K562 (cell line): ENCODE results near the gene ARHGAP15. TPM values are rescaled to one million over a fixed set of nuclear protein-coding genes. Genes with fewer than 3 reads are reported as not detected.

Experiments
- ATAC-seq: fragments of 200-7000 bp; cut with Tn5 transposase; 3 replicates; pipeline ENCODE4 v1.9.1; 2020; ENCODE audit warnings: moderate library complexity
- BruUV-seq: library from RNA; stranded (reverse); fragments of 400-500 nt; replicated peaks from 2 replicates; lab custom pipeline; 2021; lab: Mats Ljungman, UMichigan
- CTCF ChIA-PET: fragments of 300-600 bp; formaldehyde crosslinking; extraction: SDS; loops from one replicate; lab custom pipeline; 2021; ENCODE audit warnings: low intra/inter-chr PET ratio; lab: Yijun Ruan, JAX
- POLR2A ChIA-PET: fragments of 300-600, 350-650 bp; sonication (Branson Sonifier 250); formaldehyde crosslinking; extraction: SDS; loops from one replicate; lab custom pipeline; 2021; ENCODE audit warnings: antibody characterized with exemption, inconsistent platforms; lab: Yijun Ruan, JAX
- DNase-seq, 4 experiments: peaks; one replicate each; pipeline versions ENCODE4 v3.0.0 to v3.0.0-alpha.2; 2011 to 2018; ENCODE audit warnings: low spot score in 3 of 4, mixed read lengths in 3 of 4; ENCODE audit errors: extremely low read depth in 1 of 4
- FAIRE-seq: peaks from 2 replicates; lab custom pipeline; 2011; peaks lifted over from hg19 to GRCh38; lab: Jason Lieb, UNC
- H2AFZ ChIP-seq: 2 replicates; pipeline ENCODE4 v1.6.0; 2011; ENCODE audit warnings: low read depth, low read length, control low read depth, inconsistent platforms
- H3K27ac ChIP-seq: fragments of 200-600 bp; 3 replicates; pipeline ENCODE4 v1.8.0; 2011; ENCODE audit warnings: low read depth, mild to moderate bottlenecking, control low read depth, inconsistent platforms, low read length, moderate library complexity, mixed read lengths; ENCODE audit errors: extremely low read depth
- H3K27me3 ChIP-seq, 2 experiments: fragments of 300-600 bp in 1 of 2; 2 replicates in 1 of 2; 3 replicates in 1 of 2; pipeline versions ENCODE4 v1.6.0 to v1.8.0; 2011; ENCODE audit warnings: inconsistent platforms in 2 of 2, low read length in 2 of 2, mild to moderate bottlenecking in 1 of 2, mixed read lengths in 1 of 2, moderate library complexity in 1 of 2; ENCODE audit not compliant: control insufficient read depth in 2 of 2, insufficient read depth in 2 of 2
- H3K36me3 ChIP-seq: fragments of 300-600 bp; 3 replicates; pipeline ENCODE4 v1.8.0; 2011; ENCODE audit warnings: mild to moderate bottlenecking, low read length, inconsistent platforms; ENCODE audit not compliant: control insufficient read depth, insufficient read depth
- H3K4me1 ChIP-seq, 2 experiments: fragments of 200-600 bp in 1 of 2; replicated peaks in 1 of 2; 2 replicates in 1 of 2; 3 replicates in 1 of 2; pipeline versions ENCODE4 v1.5.1 to v1.8.0; 2011; ENCODE audit warnings: inconsistent platforms in 2 of 2, low read length in 2 of 2, mild to moderate bottlenecking in 1 of 2, mixed read lengths in 1 of 2, moderate library complexity in 1 of 2; ENCODE audit not compliant: control insufficient read depth in 2 of 2, insufficient read depth in 2 of 2
- H3K4me2 ChIP-seq: 2 replicates; pipeline ENCODE4 v1.6.1; 2011; ENCODE audit warnings: low read length, control low read depth, inconsistent platforms, mixed read lengths; ENCODE audit not compliant: insufficient read depth
- H3K4me3 ChIP-seq: fragments of 200-600 bp; sonication (generic), shearing (Covaris generic); 2 replicates; pipeline ENCODE4 v1.5.1; 2016; ENCODE audit warnings: control low read depth, inconsistent platforms
- H3K79me2 ChIP-seq: fragments of 200-600 bp; 3 replicates; pipeline ENCODE4 v1.8.0; 2011; ENCODE audit warnings: low read length, inconsistent platforms; ENCODE audit not compliant: control insufficient read depth, insufficient read depth
- H3K9ac ChIP-seq, 2 experiments: 2 replicates each; pipeline versions ENCODE4 v1.6.0 to v1.6.1; 2011; ENCODE audit warnings: low read depth in 2 of 2, low read length in 2 of 2, control low read depth in 1 of 2, inconsistent platforms in 1 of 2, mild to moderate bottlenecking in 1 of 2, mixed read lengths in 1 of 2; ENCODE audit not compliant: insufficient read depth in 1 of 2
- H3K9me1 ChIP-seq: one replicate; pipeline ENCODE4 v1.6.0; 2011; ENCODE audit warnings: inconsistent platforms, mild to moderate bottlenecking, low read length, moderate library complexity; ENCODE audit not compliant: control insufficient read depth, insufficient read depth
- H3K9me3 ChIP-seq: replicated peaks from 2 replicates; pipeline ENCODE4 v1.5.1; 2011; ENCODE audit warnings: low read depth, low read length, inconsistent platforms; ENCODE audit not compliant: control insufficient read depth, insufficient read depth
- H4K20me1 ChIP-seq: replicated peaks from 2 replicates; pipeline ENCODE4 v1.6.1; 2011; ENCODE audit warnings: low read length, inconsistent platforms, mixed read lengths; ENCODE audit not compliant: control insufficient read depth, insufficient read depth
- CHD2 ChIP-seq: IDR thresholded peaks from 2 replicates; pipeline ENCODE4 v1.6.1; 2011; ENCODE audit warnings: low read depth, low read length
- CREB3 ChIP-seq: fragments of 450-650 bp; conservative IDR thresholded peaks from 2 replicates; pipeline ENCODE4 v1.6.1; 2016; ENCODE audit warnings: missing genetic modification characterization, low read depth, mild to moderate bottlenecking, missing compliant biosample characterization, moderate library complexity
- DIDO1 ChIP-seq: fragments of 450-650 bp; IDR thresholded peaks from 2 replicates; pipeline ENCODE4 v1.6.1; 2016; ENCODE audit warnings: low read depth, missing biosample characterization, missing genetic modification characterization
- ELF4 ChIP-seq: fragments of 450-650 bp; formaldehyde crosslinking; IDR thresholded peaks from 2 replicates; pipeline ENCODE4 v1.4.0; 2022; ENCODE audit warnings: missing genetic modification characterization
- FOXO4 ChIP-seq: fragments of 450-650 bp; formaldehyde crosslinking; IDR thresholded peaks from 2 replicates; pipeline ENCODE4 v1.4.0; 2020; ENCODE audit warnings: mild to moderate bottlenecking, moderate library complexity
- FOXP1 ChIP-seq: sonication (generic); formaldehyde crosslinking; IDR thresholded peaks from 2 replicates; pipeline ENCODE4 v1.8.0; 2022; ENCODE audit warnings: mild to moderate bottlenecking, missing genetic modification reagents
- GABPB2 ChIP-seq: fragments of 250-450 bp; sonication (Bioruptor Pico); conservative IDR thresholded peaks from 2 replicates; pipeline ENCODE4 v1.5.1; 2021; ENCODE audit warnings: mild to moderate bottlenecking
- GATAD2A ChIP-seq: fragments of 450-650 bp; IDR thresholded peaks from 2 replicates; pipeline ENCODE4 v1.6.1; 2017
- HDGF ChIP-seq: fragments of 450-650 bp; IDR thresholded peaks from 2 replicates; pipeline ENCODE4 v1.6.1; 2016
- IFI16 ChIP-seq: fragments of 250-450 bp; sonication (Bioruptor Pico); IDR thresholded peaks from 2 replicates; pipeline ENCODE4 v2.1.2; 2022; ENCODE audit warnings: mild to moderate bottlenecking, inconsistent platforms
- IRF2 ChIP-seq: sonication (generic); formaldehyde crosslinking; IDR thresholded peaks from 2 replicates; pipeline ENCODE4 v1.8.1; 2022; ENCODE audit warnings: mild to moderate bottlenecking, missing genetic modification reagents
- PPARD ChIP-seq: fragments of 250-450 bp; sonication (Bioruptor Pico); IDR thresholded peaks from 2 replicates; pipeline ENCODE4 v1.8.0; 2022; ENCODE audit warnings: inconsistent platforms, mild to moderate bottlenecking, moderate library complexity
- SP2 ChIP-seq: IDR thresholded peaks from 2 replicates; pipeline ENCODE4 v1.6.1; 2011; ENCODE audit warnings: mild to moderate bottlenecking, low read depth, low read length, moderate library complexity; ENCODE audit not compliant: poor library complexity, severe bottlenecking; ENCODE audit errors: extremely low read depth
- ZBTB7A ChIP-seq: IDR thresholded peaks from 2 replicates; pipeline ENCODE4 v1.6.1; 2011; ENCODE audit warnings: low read depth, mild to moderate bottlenecking, low read length, moderate library complexity, borderline replicate concordance; ENCODE audit not compliant: control insufficient read depth
- ZC3H11A ChIP-seq: IDR thresholded peaks from 2 replicates; pipeline ENCODE4 v1.6.1; 2012; ENCODE audit warnings: low read depth, low read length, improper control_type of control experiment
- ZNF592 ChIP-seq: fragments of 450-650 bp; IDR thresholded peaks from 2 replicates; pipeline ENCODE4 v1.6.1; 2017; ENCODE audit warnings: antibody characterized with exemption, mild to moderate bottlenecking
- in situ Hi-C: fragments of 300-500 bp; cut with MboI; formaldehyde crosslinking; loops from 4 replicates; pipeline ENCODE4 v1.15.0; 2018; ENCODE audit warnings: inconsistent platforms, mixed read lengths
- intact Hi-C: fragments of 100-400 bp; cut with micrococcal nuclease; formaldehyde crosslinking; loops from 2 replicates; pipeline ENCODE4 v1.14.2; 2022
- polyA plus RNA-seq, 8 experiments: library from polyadenylated mRNA; depleted of rRNA in 4 of 8; stranded (reverse) in 5 of 8; unstranded in 3 of 8; fragments of >200 nt; fragmentation: Nextera tagmentation in 2 of 8; fragmentation: Illumina TruSeq in 1 of 8; extraction: Ambion mirVana in 2 of 8; extraction: Trizol in 1 of 8; gene quantifications; 2 replicates each; pipeline versions ENCODE4 v1.2.1 to v1.2.3, GENCODE V29; 2011 to 2014; ENCODE audit warnings: inconsistent platforms in 1 of 8, missing spikeins in 1 of 8
- total RNA-seq, 7 experiments: library from RNA; depleted of rRNA in 6 of 7; stranded (reverse); fragments of >200 nt in 6 of 7; fragmentation: Illumina TruSeq in 2 of 7; extraction: Trizol in 2 of 7; gene quantifications; 2 replicates each; pipeline versions ENCODE4 v1.2.1 to v1.2.3, GENCODE V29; 2011 to 2021; ENCODE audit warnings: low replicate concordance in 1 of 7
- TF ChIP-seq, protein P1 (sequence below), 2 experiments: fragments of 450-650 bp in 1 of 2; sonication (generic) in 1 of 2; formaldehyde crosslinking in 1 of 2; IDR thresholded peaks in 1 of 2; conservative IDR thresholded peaks in 1 of 2; 2 replicates each; pipeline versions ENCODE4 v1.6.1 to v1.8.1; 2016 to 2023; ENCODE audit warnings: mild to moderate bottlenecking in 2 of 2, moderate library complexity in 2 of 2, inconsistent platforms in 1 of 2, missing genetic modification reagents in 1 of 2

Gene ARHGAP15
- total and polyA plus RNA-seq, 9 of the 15 experiments (the other 6 are each of a cell fraction or from before 2014, with no cell fraction given), result 1.5 to 17.9 (median 7.9) TPM

DNA sequence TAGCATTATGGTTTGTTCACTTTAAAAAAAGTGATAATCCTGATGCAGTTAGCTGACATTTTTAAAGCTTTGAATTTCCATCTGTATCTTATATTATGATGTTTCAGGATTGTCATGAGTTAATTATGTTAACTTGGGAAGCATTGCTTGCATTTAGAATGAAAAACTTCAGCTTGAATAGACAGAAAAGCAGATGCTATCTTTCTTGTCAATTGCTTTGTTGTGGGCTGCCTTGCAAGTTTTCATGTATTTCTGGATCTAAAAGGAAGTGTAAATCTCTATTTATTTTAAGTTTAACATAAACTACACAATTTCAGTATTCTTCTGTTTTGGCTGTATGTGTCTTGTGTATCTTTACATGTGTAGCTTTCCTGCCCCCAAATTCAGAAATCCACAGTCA is 479.5 kb downstream of the ARHGAP15 start:
- FAIRE-seq (no peak), DNase-seq (no peak), ATAC-seq (no peak)
- no peaks in the 10 kb centered on the region for H3K4me1 ChIP-seq
- H3K4me2 ChIP-seq, result no peak overlapping the region
- intact Hi-C loops (no loop called here), in situ Hi-C loops (no loop called here)
- POLR2A ChIA-PET, result no interaction called here
- no TSS peak for BruUV-seq
- CTCF ChIA-PET, result no interaction called here
- no peak overlapping the region for H3K4me3 ChIP-seq
- H3K9me3 ChIP-seq, result no peaks in the 10 kb centered on the region
- no peaks in the 10 kb centered on the region for H3K27me3 ChIP-seq
- no peaks in the 10 kb centered on the region for H3K9me1 ChIP-seq
- no peaks in the 10 kb centered on the region for H3K36me3 ChIP-seq
- no peak overlapping the region for H3K9ac ChIP-seq
- no peak overlapping the region for H3K27ac ChIP-seq
- no peaks in the 10 kb centered on the region for H4K20me1 ChIP-seq
- H3K79me2 ChIP-seq, result no peaks in the 10 kb centered on the region
- no peak overlapping the region for H2AFZ ChIP-seq
- TF ChIP-seq GABPB2 (CRISPR knock-in tag) (no peak), ELF4 (CRISPR knock-in tag) (no peak), HDGF (no peak), CREB3 (tag) (no peak), GATAD2A (no peak), SP2 (no peak), IRF2 (CRISPR knock-in tag) (no peak), DIDO1 (tag) (no peak), IFI16 (no peak), FOXO4 (CRISPR knock-in tag) (no peak), PPARD (CRISPR knock-in tag) (no peak), FOXP1 (CRISPR knock-in tag) (no peak), ZBTB7A (no peak), ZC3H11A (no peak), CHD2 (no peak), ZNF592 (no peak)
- TF ChIP-seq, protein P1, sequence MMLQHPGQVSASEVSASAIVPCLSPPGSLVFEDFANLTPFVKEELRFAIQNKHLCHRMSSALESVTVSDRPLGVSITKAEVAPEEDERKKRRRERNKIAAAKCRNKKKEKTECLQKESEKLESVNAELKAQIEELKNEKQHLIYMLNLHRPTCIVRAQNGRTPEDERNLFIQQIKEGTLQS (IDR thresholded peaks at IDR 0.05), result no peak
- TF ChIP-seq, protein P1 (CRISPR knock-in tag; conservative IDR thresholded peaks at IDR 0.05), result no peak
